WTC11 (cell line): ENCODE measurements around the gene GPR143. TPM values are rescaled to one million over a fixed set of nuclear protein-coding genes. Genes with fewer than 3 reads are reported as not detected.

ENCODE experiments used
- ATAC-seq: fragments of 200-7000 bp; cut with Tn5 transposase; 2 replicates; pipeline ENCODE4 v1.10.0; 2021; ENCODE audit warnings: mild to moderate bottlenecking, moderate library complexity
- CTCF ChIA-PET: fragments of 300-600 bp; sonication (Branson Sonifier 250); formaldehyde crosslinking; loops from one replicate; lab custom pipeline; 2021; ENCODE audit warnings: antibody characterized with exemption; lab: Charles Lee
- POLR2A ChIA-PET: fragments of 350-600 bp; sonication (Branson Sonifier 250); formaldehyde crosslinking; loops from one replicate; lab custom pipeline; 2021; ENCODE audit warnings: antibody characterized with exemption; lab: Charles Lee
- DNase-seq: peaks from one replicate; pipeline ENCODE4 v3.0.0; 2021; ENCODE audit warnings: low spot score
- H3K27ac Mint-ChIP-seq: 2 replicates; pipeline ENCODE4 v1.8.0; 2021; ENCODE audit warnings: mixed read lengths
- H3K27me3 Mint-ChIP-seq: 2 replicates; pipeline ENCODE4 v1.8.0; 2021; ENCODE audit warnings: low read depth, mild to moderate bottlenecking, moderate library complexity, mixed read lengths
- H3K36me3 Mint-ChIP-seq: 2 replicates; pipeline ENCODE4 v1.8.0; 2021; ENCODE audit warnings: mixed read lengths
- H3K4me1 Mint-ChIP-seq: 2 replicates; pipeline ENCODE4 v1.8.0; 2022; ENCODE audit warnings: mixed read lengths
- H3K4me3 Mint-ChIP-seq: 2 replicates; pipeline ENCODE4 v1.8.0; 2021; ENCODE audit warnings: mild to moderate bottlenecking, moderate library complexity, mixed read lengths
- H3K9me3 Mint-ChIP-seq: 2 replicates; pipeline ENCODE4 v1.8.0; 2021; ENCODE audit warnings: mixed read lengths
- AR ChIP-seq: fragments of 250-450 bp; sonication (Bioruptor Pico); IDR thresholded peaks from 2 replicates; pipeline ENCODE4 v1.9.0; 2021; ENCODE audit warnings: mild to moderate bottlenecking
- ATF1 ChIP-seq: sonication (generic); formaldehyde crosslinking; IDR thresholded peaks from 2 replicates; pipeline ENCODE4 v1.8.1; 2023; ENCODE audit warnings: mild to moderate bottlenecking, moderate library complexity, missing genetic modification reagents
- ATF6 ChIP-seq: sonication (generic); formaldehyde crosslinking; IDR thresholded peaks from 2 replicates; pipeline ENCODE4 v1.8.1; 2023; ENCODE audit warnings: mild to moderate bottlenecking, missing genetic modification reagents
- CREB1 ChIP-seq: sonication (generic); formaldehyde crosslinking; IDR thresholded peaks from 2 replicates; pipeline ENCODE4 v1.8.0; 2023; ENCODE audit warnings: mild to moderate bottlenecking, missing genetic modification reagents
- ETV6 ChIP-seq: sonication (generic); formaldehyde crosslinking; IDR thresholded peaks from 2 replicates; pipeline ENCODE4 v1.8.1; 2022; ENCODE audit warnings: mild to moderate bottlenecking, missing genetic modification reagents
- FOXK1 ChIP-seq: sonication (generic); formaldehyde crosslinking; IDR thresholded peaks from 2 replicates; pipeline ENCODE4 v1.8.0; 2022; ENCODE audit warnings: mild to moderate bottlenecking, moderate library complexity, missing genetic modification reagents
- FOXP1 ChIP-seq: sonication (generic); formaldehyde crosslinking; IDR thresholded peaks from 2 replicates; pipeline ENCODE4 v1.8.0; 2022; ENCODE audit warnings: missing genetic modification reagents, mild to moderate bottlenecking, moderate library complexity, borderline replicate concordance
- JAZF1 ChIP-seq: fragments of 250-450 bp; sonication (Bioruptor Pico); IDR thresholded peaks from 2 replicates; pipeline ENCODE4 v1.9.0; 2021; ENCODE audit warnings: moderate library complexity, mild to moderate bottlenecking, inconsistent platforms
- KAT7 ChIP-seq: sonication (generic); formaldehyde crosslinking; IDR thresholded peaks from 2 replicates; pipeline ENCODE4 v1.8.1; 2023; ENCODE audit warnings: missing genetic modification reagents, mild to moderate bottlenecking, borderline replicate concordance
- NFYB ChIP-seq: sonication (generic); formaldehyde crosslinking; conservative IDR thresholded peaks from 2 replicates; pipeline ENCODE4 v1.8.0; 2022; ENCODE audit warnings: low read depth, missing genetic modification reagents
- OVOL2 ChIP-seq: fragments of 250-450 bp; sonication (Bioruptor Pico); IDR thresholded peaks from 2 replicates; pipeline ENCODE4 v1.9.0; 2021; ENCODE audit warnings: mild to moderate bottlenecking, borderline replicate concordance
- SMAD4 ChIP-seq: sonication (generic); formaldehyde crosslinking; IDR thresholded peaks from 2 replicates; pipeline ENCODE4 v1.8.0; 2022; ENCODE audit warnings: mild to moderate bottlenecking, missing genetic modification reagents
- STAT6 ChIP-seq: sonication (generic); formaldehyde crosslinking; conservative IDR thresholded peaks from 2 replicates; pipeline ENCODE4 v1.8.1; 2023; ENCODE audit warnings: mild to moderate bottlenecking, low read depth, missing genetic modification reagents, moderate library complexity
- TCF7 ChIP-seq: sonication (generic); formaldehyde crosslinking; IDR thresholded peaks from 2 replicates; pipeline ENCODE4 v1.8.0; 2022; ENCODE audit warnings: mild to moderate bottlenecking, low read depth, missing genetic modification reagents, moderate library complexity
- TEAD1 ChIP-seq: sonication (generic); formaldehyde crosslinking; IDR thresholded peaks from 2 replicates; pipeline ENCODE4 v1.8.0; 2022; ENCODE audit warnings: mild to moderate bottlenecking, missing genetic modification reagents
- USF1 ChIP-seq: sonication (generic); formaldehyde crosslinking; IDR thresholded peaks from 2 replicates; pipeline ENCODE4 v1.8.0; 2022; ENCODE audit warnings: mild to moderate bottlenecking, missing genetic modification reagents
- ZBTB21 ChIP-seq: sonication (generic); formaldehyde crosslinking; IDR thresholded peaks from 2 replicates; pipeline ENCODE4 v1.8.1; 2023; ENCODE audit warnings: mild to moderate bottlenecking, missing genetic modification reagents, borderline replicate concordance
- ZBTB43 ChIP-seq: sonication (generic); formaldehyde crosslinking; IDR thresholded peaks from 2 replicates; pipeline ENCODE4 v1.8.1; 2023; ENCODE audit warnings: mild to moderate bottlenecking, missing genetic modification reagents
- ZMAT4 ChIP-seq: fragments of 250-450 bp; sonication (Bioruptor Pico); IDR thresholded peaks from 2 replicates; pipeline ENCODE4 v1.9.0; 2021; ENCODE audit warnings: mild to moderate bottlenecking
- ZNF396 ChIP-seq: fragments of 250-450 bp; sonication (Bioruptor Pico); IDR thresholded peaks from 2 replicates; pipeline ENCODE4 v1.8.0; 2021; ENCODE audit warnings: mild to moderate bottlenecking, moderate library complexity, borderline replicate concordance
- ZNF416 ChIP-seq: fragments of 250-450 bp; sonication (Bioruptor Pico); IDR thresholded peaks from 2 replicates; pipeline ENCODE4 v1.9.0; 2021; ENCODE audit warnings: mild to moderate bottlenecking, inconsistent platforms
- ZNF512 ChIP-seq: sonication (generic); formaldehyde crosslinking; IDR thresholded peaks from 2 replicates; pipeline ENCODE4 v1.8.1; 2022; ENCODE audit warnings: missing genetic modification reagents, borderline replicate concordance
- total RNA-seq: library from RNA; stranded (reverse); gene quantifications from 3 replicates; pipeline ENCODE4 v1.2.3, GENCODE V29; 2021

GPR143 gene
- total RNA-seq, 1 experiment from 2014 or later = 18.3 TPM

- peaks cover 17% of the 10 kb centered on the region for H3K9me3 Mint-ChIP-seq
- TF ChIP-seq TCF7 (CRISPR knock-in tag) (no peak), FOXP1 (CRISPR knock-in tag) (no peak), OVOL2 (CRISPR knock-in tag) (no peak), ZBTB21 (no peak), CREB1 (CRISPR knock-in tag) (no peak), ATF1 (CRISPR knock-in tag) (no peak), ZNF416 (CRISPR knock-in tag) (no peak), ZBTB43 (CRISPR knock-in tag) (no peak), ZMAT4 (CRISPR knock-in tag) (no peak), KAT7 (no peak), SMAD4 (CRISPR knock-in tag) (no peak), FOXK1 (CRISPR knock-in tag) (no peak), STAT6 (no peak), ZNF396 (CRISPR knock-in tag) (no peak), ATF6 (CRISPR knock-in tag) (no peak), TEAD1 (CRISPR knock-in tag) (no peak), JAZF1 (CRISPR knock-in tag) (no peak), NFYB (CRISPR knock-in tag) (no peak), USF1 (CRISPR knock-in tag) (no peak)
- H3K27ac Mint-ChIP-seq = no peak overlapping the region
- H3K4me1 Mint-ChIP-seq = no peaks in the 10 kb centered on the region
- no peaks in the 10 kb centered on the region for H3K27me3 Mint-ChIP-seq
- no peak for DNase-seq
- peaks cover 71% of the 10 kb centered on the region for H3K36me3 Mint-ChIP-seq
- ATAC-seq = no peak
- ChIA-PET POLR2A (no interaction called here), CTCF (no interaction called here)
- no peak overlapping the region for H3K4me3 Mint-ChIP-seq
These were observed 48.3 kb downstream of the GPR143 start for GRCh38 chrX:9717376-9717775.

GRCh38 chrX:9710332-9710731 lies 55.3 kb downstream of the GPR143 start:
- DNase-seq = no peak
- no peaks in the 10 kb centered on the region for H3K9me3 Mint-ChIP-seq
- H3K27ac Mint-ChIP-seq = no peak overlapping the region
- H3K36me3 Mint-ChIP-seq = peaks cover 33% of the 10 kb centered on the region
- no peaks in the 10 kb centered on the region for H3K27me3 Mint-ChIP-seq
- H3K4me3 Mint-ChIP-seq = no peak overlapping the region
- CTCF ChIA-PET = no interaction called here
- peaks cover 7% of the 10 kb centered on the region for H3K4me1 Mint-ChIP-seq
- no peak for ATAC-seq
- POLR2A ChIA-PET = no interaction called here
- TF ChIP-seq AR (CRISPR knock-in tag) (no peak), ETV6 (CRISPR knock-in tag) (no peak), ZNF512 (CRISPR knock-in tag) (no peak), ZMAT4 (CRISPR knock-in tag) (no peak)
